H1 (cell line): Measurements from ENCODE around the gene MAD2L1BP.

ENCODE experiments used
- CTBP2 ChIP-seq: IDR thresholded peaks from 2 replicates; pipeline ENCODE4 v1.7.0; 2011; ENCODE audit warnings: borderline replicate concordance, mild to moderate bottlenecking, moderate library complexity, mixed read lengths, low read length; ENCODE audit not compliant: insufficient read depth, insufficient read length
- CTCF ChIP-seq, 3 experiments: IDR thresholded peaks; 1 replicate in 2 of 3; 2 replicates in 1 of 3; pipeline versions ENCODE4 v1.5.1 to v1.6.1; 2011; ENCODE audit warnings: low read length in 3 of 3, mild to moderate bottlenecking in 3 of 3, inconsistent platforms in 2 of 3, low read depth in 1 of 3, moderate library complexity in 1 of 3; ENCODE audit not compliant: insufficient read depth in 1 of 3; ENCODE audit errors: control extremely low read depth in 1 of 3
- PHF8 ChIP-seq: fragments of 200-600 bp; sonication (generic); conservative IDR thresholded peaks from 2 replicates; pipeline ENCODE4 v1.7.1; 2012; ENCODE audit warnings: low read depth, mild to moderate bottlenecking, inconsistent platforms, low read length, moderate library complexity
- RFX5 ChIP-seq: IDR thresholded peaks from 2 replicates; pipeline ENCODE4 v1.6.1; 2011; ENCODE audit warnings: low read depth, low read length, improper control_type of control experiment, borderline replicate concordance

DNA sequence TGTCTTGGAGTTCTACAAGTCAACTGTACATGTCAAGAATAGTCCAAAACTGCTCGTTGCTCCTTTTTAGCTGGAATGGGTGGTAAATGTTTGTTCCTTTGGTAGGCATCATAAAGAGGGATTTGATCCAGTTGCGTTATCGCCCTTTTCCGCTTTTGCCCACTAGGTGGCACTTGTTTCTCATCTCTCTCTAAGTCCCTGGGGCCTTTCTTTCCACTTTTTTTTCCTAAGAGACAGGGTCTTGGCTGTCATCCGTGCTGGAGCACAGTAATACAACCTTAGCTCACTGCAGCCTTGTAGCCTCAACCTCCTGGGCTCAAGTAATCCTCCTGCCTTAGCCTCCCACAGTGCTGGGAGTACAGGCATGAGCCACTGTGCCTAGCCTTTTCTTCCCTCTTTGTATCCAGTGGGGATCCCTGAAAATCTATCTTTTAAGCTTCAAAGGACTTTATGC is 27.3 kb upstream of the MAD2L1BP start:
- TF ChIP-seq CTCF (IDR thresholded peaks at IDR 0.05; ENCODE audit: control extremely low read depth in 1 of 3, insufficient read depth in 1 of 3, low read depth in 1 of 3, low read length in 3 of 3), result peak; percentile 14 to 90 (median 72)
- TF ChIP-seq PHF8, result no peak
- no peak for TF ChIP-seq CTBP2
- TF ChIP-seq RFX5, result no peak
